GM19452 (cell line): ENCODE results near the gene ERVK3-1.

Source experiments
- ATAC-seq: cut with Tn5 transposase; IDR thresholded peaks from one replicate; pipeline ENCODE4 v1.9.1; 2021; ENCODE audit not compliant: unreplicated experiment

The ERVK3-1 gene

GRCh38 chr19:58357481-58358145 is 52.4 kb downstream of the ERVK3-1 start:
- ATAC-seq = no peak

DNA sequence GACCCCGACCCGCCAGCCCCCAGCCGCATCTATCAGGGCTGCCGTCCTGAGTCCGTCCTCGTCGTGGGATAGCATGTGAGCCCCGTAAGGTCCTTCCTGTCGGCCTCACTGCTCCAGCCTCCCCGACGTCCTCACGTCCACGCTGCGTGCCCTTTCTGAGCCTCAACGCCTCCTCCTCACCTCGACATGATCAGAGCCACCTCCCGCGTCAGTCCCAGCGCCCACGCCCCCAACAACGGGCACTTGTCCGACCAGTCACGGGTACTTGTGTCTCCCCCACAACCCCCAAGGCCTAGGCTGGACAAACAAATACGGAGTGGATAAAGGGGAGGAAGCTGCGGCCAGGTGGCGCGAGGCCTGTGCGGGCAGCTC is 56.7 kb downstream of the ERVK3-1 start:
- peak; percentile 16 for ATAC-seq

GRCh38 chr19:58362272-58362994 is 57.3 kb downstream of the ERVK3-1 start, which contains the start of gene ZNF497:
Gene ZNF497 (minus strand): TSS chr19:58362751. CDS start chr19:58357635, 5,116 bp downstream.
- ATAC-seq = peak; percentile 88

DNA sequence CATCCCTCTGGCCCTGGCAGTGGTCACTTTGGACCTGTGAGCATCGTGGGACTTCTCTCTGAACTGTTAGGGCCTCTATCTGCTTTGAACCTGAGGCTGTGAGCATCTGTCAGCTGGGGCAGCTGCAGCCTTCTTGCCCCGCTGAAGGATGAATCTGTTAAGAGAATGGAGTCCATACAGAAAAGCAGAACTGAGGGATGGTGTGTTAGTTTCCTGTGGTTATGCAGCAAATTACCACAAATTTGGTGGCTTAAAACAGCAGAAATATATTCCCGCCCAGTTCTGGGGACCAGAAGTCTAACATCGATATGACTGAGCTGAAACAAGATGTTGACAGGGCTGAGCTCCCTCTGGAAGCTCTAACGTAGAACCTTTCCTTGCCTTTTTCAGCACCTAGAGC is 59.0 kb downstream of the ERVK3-1 start:
- no peak for ATAC-seq
